Smooth muscle cell of the brain vasculature (primary cell): ENCODE results near the gene CLECL1.
"Not testable (repeated sequence)": the region's sequence is repeated elsewhere in the genome, so short reads cannot be mapped to it uniquely, and the experiment has no call there.

Experiments used
- DNase-seq: peaks from one replicate; pipeline ENCODE4 v3.0.0-alpha.2; 2012; ENCODE audit warnings: low read depth, low spot score

CLECL1 gene

GRCh38 chr12:9751204-9752144 is 18.6 kb upstream of the CLECL1 start:
- DNase-seq: no peak

GRCh38 chr12:9750276-9751203 is 17.6 kb upstream of the CLECL1 start:
- DNase-seq: peak; percentile 44

- no peak for DNase-seq
Measured at GRCh38 chr12:9749640-9750039, 16.7 kb upstream of the CLECL1 start.

GRCh38 chr12:9745199-9745598 is 12.3 kb upstream of the CLECL1 start:
- DNase-seq: no peak

- no peak for DNase-seq
Measured at GRCh38 chr12:9742661-9743060, 9.8 kb upstream of the CLECL1 start.

GRCh38 chr12:9741726-9742125 is 8.8 kb upstream of the CLECL1 start:
- no peak for DNase-seq

- no peak for DNase-seq
Measured at GRCh38 chr12:9740106-9740750, 7.3 kb upstream of the CLECL1 start.

GRCh38 chr12:9739404-9740105 is 6.7 kb upstream of the CLECL1 start:
- DNase-seq: not testable (repeated sequence)

- not testable (repeated sequence) for DNase-seq
Measured at GRCh38 chr12:9738905-9739304, 6.0 kb upstream of the CLECL1 start.

GRCh38 chr12:9736936-9737705 is 4.2 kb upstream of the CLECL1 start:
- no peak for DNase-seq

GRCh38 chr12:9735601-9736000 is 2.7 kb upstream of the CLECL1 start:
- no peak for DNase-seq

- DNase-seq: no peak
Measured at GRCh38 chr12:9731797-9732196, 1.1 kb downstream of the CLECL1 start.

GRCh38 chr12:9731393-9731792 is 1.5 kb downstream of the CLECL1 start:
- no peak for DNase-seq

GRCh38 chr12:9730591-9730990 is 2.3 kb downstream of the CLECL1 start:
- DNase-seq: no peak

- no peak for DNase-seq
Measured at GRCh38 chr12:9730011-9730410, 2.9 kb downstream of the CLECL1 start.

- DNase-seq: no peak
Measured at GRCh38 chr12:9729082-9729481, 3.8 kb downstream of the CLECL1 start.

- no peak for DNase-seq
Measured at GRCh38 chr12:9727813-9728212, 5.1 kb downstream of the CLECL1 start.

GRCh38 chr12:9725213-9725870 is 7.6 kb downstream of the CLECL1 start:
- DNase-seq: no peak

GRCh38 chr12:9724023-9724422 is 8.9 kb downstream of the CLECL1 start:
- no peak for DNase-seq
